ENCODE measurements around the gene PCF11. TPM values are rescaled to one million over a fixed set of nuclear protein-coding genes. Genes with fewer than 3 reads are reported as not detected.

PCF11 gene
- total and polyA plus RNA-seq, 2 of the 13 experiments (the other 11 are each of a cell fraction or from before 2014, with no cell fraction given) = 40.3 to 47.7 TPM

GRCh38 chr11:83193315-83194280, 36.7 kb downstream of the PCF11 start, which contains the start of gene ANKRD42 (continued):
- TF ChIP-seq NFAT5 (CRISPR knock-in tag; IDR thresholded peaks at IDR 0.05) (no peak; the same call in 1 of the 2 replicates), ZFP41 (CRISPR knock-in tag; IDR thresholded peaks at IDR 0.05; ENCODE audit: borderline replicate concordance) (no peak), ZNF205 (CRISPR knock-in tag; IDR thresholded peaks at IDR 0.05) (peak; percentile 73), MXI1 (IDR thresholded peaks at IDR 0.05; ENCODE audit: borderline replicate concordance, low read depth, low read length) (peak; percentile 94; the same call in 1 of the 3 replicates), BCL6 (CRISPR knock-in tag; IDR thresholded peaks at IDR 0.05) (peak; percentile 23; the same call in 1 of the 2 replicates), ESRRA (CRISPR knock-in tag; IDR thresholded peaks at IDR 0.05; ENCODE audit: low read depth) (0 out of 2 replicates have a peak, but pooled peaks have one; percentile 40), ZBTB20 (CRISPR knock-in tag; IDR thresholded peaks at IDR 0.05; ENCODE audit: borderline replicate concordance, low read depth) (peak; percentile 54; the same call in 1 of the 2 replicates), PCBP1 (IDR thresholded peaks at IDR 0.05; ENCODE audit: borderline replicate concordance, low read depth, low read length) (no peak), ZNF83 (CRISPR knock-in tag; IDR thresholded peaks at IDR 0.05; ENCODE audit: borderline replicate concordance) (no peak), KDM1A (CRISPR knock-in tag; IDR thresholded peaks at IDR 0.05) (no peak), TOPORS (CRISPR knock-in tag; IDR thresholded peaks at IDR 0.05) (0 out of 2 replicates have a peak, but pooled peaks have one; percentile 33), RXRA (CRISPR knock-in tag; IDR thresholded peaks at IDR 0.05) (peak; percentile 38; the same call in 1 of the 2 replicates), TARDBP (CRISPR knock-in tag; IDR thresholded peaks at IDR 0.05) (peak; percentile 34), MXD1 (CRISPR knock-in tag; IDR thresholded peaks at IDR 0.05) (no peak; the same call in 1 of the 2 replicates), ZNF761 (CRISPR knock-in tag; conservative IDR thresholded peaks at IDR 0.05) (no peak), HNF4G (IDR thresholded peaks at IDR 0.05; ENCODE audit: borderline replicate concordance, low read depth, low read length) (no peak), HNF4G (CRISPR knock-in tag; IDR thresholded peaks at IDR 0.05; ENCODE audit: borderline replicate concordance, low read depth) (no peak), ZNF33A (CRISPR knock-in tag; IDR thresholded peaks at IDR 0.05; ENCODE audit: borderline replicate concordance) (no peak), NKX3-1 (CRISPR knock-in tag; IDR thresholded peaks at IDR 0.05) (no peak), ARNT (IDR thresholded peaks at IDR 0.05) (no peak), SMAD3 (CRISPR knock-in tag; IDR thresholded peaks at IDR 0.05) (no peak), ZNF367 (CRISPR knock-in tag; IDR thresholded peaks at IDR 0.05; ENCODE audit: borderline replicate concordance) (0 out of 2 replicates have a peak, but pooled peaks have one; percentile 61), ZBTB7A (CRISPR knock-in tag; IDR thresholded peaks at IDR 0.05) (no peak), KDM2A (CRISPR knock-in tag; IDR thresholded peaks at IDR 0.05; ENCODE audit: borderline replicate concordance, low read depth) (peak; percentile 81; the same call in 1 of the 2 replicates)
